ENCODE results near the gene NFIA.
A peak's percentile ranks its signal among the peaks of the same experiment; 100 is the strongest.

NFIA gene

DNA sequence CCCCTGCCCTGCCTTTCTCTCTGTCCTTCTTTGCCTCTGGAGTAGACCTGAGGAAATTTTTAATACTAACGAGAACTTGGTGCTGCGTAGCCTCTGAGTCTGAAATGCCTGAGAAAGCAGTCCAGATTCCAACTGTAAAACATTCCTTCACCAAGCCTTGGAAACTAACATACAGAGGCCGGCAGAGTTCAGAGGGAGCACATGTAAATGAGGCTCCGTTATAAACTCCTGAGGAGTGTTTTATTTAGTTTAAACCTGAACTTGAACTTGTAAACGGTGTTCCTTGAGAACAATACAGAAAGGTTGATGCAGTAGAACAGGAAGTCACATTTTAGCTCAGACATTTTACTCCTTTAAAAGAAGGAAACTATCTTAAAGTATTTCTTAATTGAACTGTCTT is 361.9 kb downstream of the NFIA start:
- Histone ChIP-seq H3K27ac (ENCODE audit: poor library complexity, severe bottlenecking) (no peak overlapping the region), H3K9me3 (ENCODE audit: severe bottlenecking) (no peaks in the 10 kb centered on the region), H3K4me3 (ENCODE audit: severe bottlenecking) (no peak overlapping the region), H3K36me3 (ENCODE audit: low read depth) (no peaks in the 10 kb centered on the region), H3K27me3 (ENCODE audit: insufficient read depth, poor library complexity, severe bottlenecking) (no peaks in the 10 kb centered on the region), H3K4me1 (ENCODE audit: insufficient read depth, poor library complexity, severe bottlenecking) (no peaks in the 10 kb centered on the region)
- TF ChIP-seq, protein P1, sequence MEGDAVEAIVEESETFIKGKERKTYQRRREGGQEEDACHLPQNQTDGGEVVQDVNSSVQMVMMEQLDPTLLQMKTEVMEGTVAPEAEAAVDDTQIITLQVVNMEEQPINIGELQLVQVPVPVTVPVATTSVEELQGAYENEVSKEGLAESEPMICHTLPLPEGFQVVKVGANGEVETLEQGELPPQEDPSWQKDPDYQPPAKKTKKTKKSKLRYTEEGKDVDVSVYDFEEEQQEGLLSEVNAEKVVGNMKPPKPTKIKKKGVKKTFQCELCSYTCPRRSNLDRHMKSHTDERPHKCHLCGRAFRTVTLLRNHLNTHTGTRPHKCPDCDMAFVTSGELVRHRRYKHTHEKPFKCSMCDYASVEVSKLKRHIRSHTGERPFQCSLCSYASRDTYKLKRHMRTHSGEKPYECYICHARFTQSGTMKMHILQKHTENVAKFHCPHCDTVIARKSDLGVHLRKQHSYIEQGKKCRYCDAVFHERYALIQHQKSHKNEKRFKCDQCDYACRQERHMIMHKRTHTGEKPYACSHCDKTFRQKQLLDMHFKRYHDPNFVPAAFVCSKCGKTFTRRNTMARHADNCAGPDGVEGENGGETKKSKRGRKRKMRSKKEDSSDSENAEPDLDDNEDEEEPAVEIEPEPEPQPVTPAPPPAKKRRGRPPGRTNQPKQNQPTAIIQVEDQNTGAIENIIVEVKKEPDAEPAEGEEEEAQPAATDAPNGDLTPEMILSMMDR (IDR thresholded peaks at IDR 0.05; ENCODE audit: poor library complexity, severe bottlenecking) = no peak
- DNase-seq (ENCODE audit: low spot score) (no peak), ATAC-seq (ENCODE audit: low read depth) (no peak)

DNA sequence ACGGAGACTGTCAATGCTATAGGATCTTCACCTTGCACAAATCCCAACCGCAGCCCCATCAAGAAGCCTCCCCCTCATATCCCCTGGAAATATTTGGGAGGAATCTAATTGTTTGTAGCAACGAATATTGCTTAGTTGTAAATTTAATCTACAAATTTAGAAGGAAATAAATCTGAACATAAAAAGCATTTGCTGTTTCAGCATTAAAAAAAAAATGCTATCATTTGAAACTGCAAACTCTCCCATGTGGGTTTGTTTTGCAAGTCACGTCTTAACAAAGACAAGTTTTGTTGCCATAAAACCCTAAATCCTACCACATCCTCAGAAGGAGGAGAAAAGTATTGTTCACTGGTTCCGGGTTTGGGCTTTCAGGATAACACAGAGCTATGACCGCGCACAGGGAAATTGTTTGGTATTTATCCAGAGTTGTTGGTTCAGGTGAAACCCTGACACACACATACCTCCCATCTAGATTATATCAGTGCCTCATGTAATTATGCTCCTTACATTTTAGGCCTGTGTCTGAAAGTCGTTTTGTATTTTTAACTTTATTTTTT is 363.0 kb downstream of the NFIA start:
- TF ChIP-seq, protein P1 (IDR thresholded peaks at IDR 0.05; ENCODE audit: poor library complexity, severe bottlenecking) = no peak
- no peak overlapping the region for H3K27ac ChIP-seq (ENCODE audit: poor library complexity, severe bottlenecking)
- H3K36me3 ChIP-seq (ENCODE audit: low read depth) = no peaks in the 10 kb centered on the region
- no peaks in the 10 kb centered on the region for H3K27me3 ChIP-seq (ENCODE audit: insufficient read depth, poor library complexity, severe bottlenecking)
- no peaks in the 10 kb centered on the region for H3K9me3 ChIP-seq (ENCODE audit: severe bottlenecking)
- ATAC-seq (ENCODE audit: low read depth) = peak; percentile 31; the same call in 1 of the 3 replicates
- DNase-seq (ENCODE audit: low spot score) = no peak
- no peak overlapping the region for H3K4me3 ChIP-seq (ENCODE audit: severe bottlenecking)
- peaks cover 7% of the 10 kb centered on the region for H3K4me1 ChIP-seq (ENCODE audit: insufficient read depth, poor library complexity, severe bottlenecking)

DNA sequence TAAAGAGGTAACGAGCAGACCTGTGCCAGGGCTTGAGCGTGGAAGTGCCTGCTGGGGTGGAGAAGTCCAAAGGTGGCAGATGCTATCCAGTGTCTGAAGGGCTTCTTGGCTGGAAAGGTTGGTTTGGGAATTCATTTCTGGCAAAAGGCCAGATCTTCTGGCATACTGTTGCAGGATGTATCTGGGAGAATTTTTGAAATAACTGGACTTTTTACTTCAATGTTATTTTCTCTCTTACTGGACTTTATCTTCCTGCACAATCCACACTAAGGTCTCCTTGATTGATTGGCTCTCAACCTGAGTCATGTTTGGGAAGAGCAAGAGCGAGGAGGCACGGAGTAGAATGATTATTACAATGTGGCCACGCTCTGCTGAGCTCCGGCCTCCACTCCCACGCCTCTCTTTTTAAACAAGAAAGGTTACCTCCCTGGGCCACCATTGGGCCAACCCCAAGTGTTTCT is 364.2 kb downstream of the NFIA start:
- TF ChIP-seq, protein P1 (IDR thresholded peaks at IDR 0.05; ENCODE audit: poor library complexity, severe bottlenecking) = no peak
- Histone ChIP-seq H3K9me3 (ENCODE audit: severe bottlenecking) (no peaks in the 10 kb centered on the region), H3K27ac (ENCODE audit: poor library complexity, severe bottlenecking) (no peak overlapping the region), H3K27me3 (ENCODE audit: insufficient read depth, poor library complexity, severe bottlenecking) (no peaks in the 10 kb centered on the region), H3K36me3 (ENCODE audit: low read depth) (no peaks in the 10 kb centered on the region), H3K4me3 (ENCODE audit: severe bottlenecking) (no peak overlapping the region), H3K4me1 (ENCODE audit: insufficient read depth, poor library complexity, severe bottlenecking) (peaks cover 18% of the 10 kb centered on the region)
- DNase-seq (ENCODE audit: low spot score) = no peak
- ATAC-seq (ENCODE audit: low read depth) = no peak

DNA sequence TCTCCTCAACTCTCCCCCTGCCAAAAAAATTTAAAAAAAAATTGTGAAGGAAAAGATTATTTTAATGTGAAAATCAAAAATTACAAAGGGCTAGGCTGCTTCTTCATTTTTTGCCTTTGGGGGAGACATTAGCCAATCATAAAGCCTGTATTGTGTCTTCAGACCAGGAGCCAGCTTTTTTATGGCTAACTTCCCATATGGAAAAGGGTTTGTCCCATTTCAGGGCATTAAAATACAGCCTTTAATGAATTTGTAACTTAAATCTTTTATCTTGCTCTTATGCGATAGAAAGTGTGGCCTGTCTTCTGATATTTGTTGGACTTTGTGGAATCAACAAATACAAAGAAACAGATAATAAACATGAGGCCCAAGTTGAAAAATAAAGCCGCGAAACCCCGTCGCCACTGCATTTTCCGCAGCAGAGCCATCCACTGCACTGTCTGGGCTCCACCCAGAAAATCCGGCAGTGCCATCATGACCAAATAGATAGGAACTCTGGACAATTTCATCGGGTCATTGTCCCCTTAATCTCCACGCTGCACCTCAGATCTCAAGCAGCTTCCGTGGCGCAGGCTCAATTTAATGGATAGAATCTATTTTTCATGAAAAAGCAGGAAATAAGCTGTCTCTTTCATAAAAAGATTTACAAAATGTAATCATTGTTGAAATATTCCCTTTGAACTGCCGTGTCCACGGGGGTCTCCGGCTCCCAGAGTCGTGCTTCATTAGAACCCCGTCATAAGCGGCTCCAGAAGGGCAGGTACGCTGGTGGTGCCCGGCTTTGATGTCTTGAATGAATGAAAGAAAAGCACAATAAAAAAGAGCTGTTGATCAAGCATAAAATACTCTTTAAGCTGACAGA is 365.0 kb downstream of the NFIA start:
- ATAC-seq (ENCODE audit: low read depth) (no peak), DNase-seq (ENCODE audit: low spot score) (no peak)
- Histone ChIP-seq H3K4me3 (ENCODE audit: severe bottlenecking) (no peak overlapping the region), H3K27ac (ENCODE audit: poor library complexity, severe bottlenecking) (no peak overlapping the region), H3K36me3 (ENCODE audit: low read depth) (no peaks in the 10 kb centered on the region), H3K9me3 (ENCODE audit: severe bottlenecking) (no peaks in the 10 kb centered on the region), H3K27me3 (ENCODE audit: insufficient read depth, poor library complexity, severe bottlenecking) (no peaks in the 10 kb centered on the region), H3K4me1 (ENCODE audit: insufficient read depth, poor library complexity, severe bottlenecking) (peaks cover 25% of the 10 kb centered on the region)
- TF ChIP-seq, protein P1 (IDR thresholded peaks at IDR 0.05; ENCODE audit: poor library complexity, severe bottlenecking) = no peak

Measured in RWPE2 (cell line).